ENCODE data around the gene TBX4.
"Not testable (repeated sequence)": the region's sequence is repeated elsewhere in the genome, so short reads cannot be mapped to it uniquely, and the experiment has no call there.

TBX4 gene

DNA sequence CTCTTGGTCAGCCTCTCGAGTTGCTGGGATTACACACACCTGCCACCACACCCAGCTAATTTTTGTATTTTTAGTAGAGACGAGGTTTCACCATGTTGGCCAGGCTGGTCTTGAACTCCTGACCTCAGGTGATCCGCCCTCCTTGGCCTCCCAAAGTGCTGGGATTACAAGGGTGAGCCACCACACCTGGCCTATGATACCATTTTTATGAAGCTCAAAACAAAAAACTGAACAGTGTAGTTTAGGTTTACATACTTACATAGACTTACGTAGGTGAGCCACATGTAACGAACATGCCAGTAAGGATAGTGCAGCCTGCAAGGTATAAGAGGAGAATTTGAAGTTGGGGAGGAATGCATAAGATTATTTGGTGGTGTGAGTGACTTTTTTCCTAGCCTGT lies 57.2 kb downstream of the TBX4 start:
- not testable (repeated sequence) for H3K27me3 ChIP-seq (ENCODE audit: control insufficient read depth in 1 of 2, insufficient read depth in 2 of 2, low read length in 2 of 2); H3K36me3 ChIP-seq (ENCODE audit: control insufficient read depth in 2 of 2, insufficient read depth in 2 of 2, low read length in 2 of 2); H3K4me1 ChIP-seq (ENCODE audit: control insufficient read depth, insufficient read depth, low read length); H3K27ac ChIP-seq (ENCODE audit: low read length); H3K9ac ChIP-seq (ENCODE audit: low read length in 2 of 2); H3K4me3 ChIP-seq (ENCODE audit: low read length in 2 of 2); H3K9me3 ChIP-seq (ENCODE audit: control insufficient read depth in 2 of 2, low read length in 2 of 2)

DNA sequence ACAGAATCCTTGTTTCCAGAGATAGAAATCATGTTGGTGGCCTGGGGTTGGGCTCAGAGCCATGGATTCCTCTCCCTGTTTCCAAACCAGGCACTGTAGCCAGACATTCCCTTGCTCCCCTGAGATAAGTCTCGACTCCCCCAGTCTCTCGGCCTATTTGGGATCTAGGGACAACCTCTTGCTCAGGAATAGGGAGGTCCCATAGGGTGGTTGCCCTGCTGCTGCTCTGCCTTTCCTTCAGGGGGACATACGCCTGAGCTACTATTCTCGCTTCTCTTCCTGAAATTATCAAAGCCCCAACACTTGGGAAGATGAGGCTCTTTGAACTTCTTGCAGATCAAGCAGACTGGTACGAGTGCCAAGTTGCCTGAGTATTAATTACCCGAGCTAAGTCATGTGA lies 58.0 kb downstream of the TBX4 start:
- H3K36me3 ChIP-seq (ENCODE audit: control insufficient read depth in 2 of 2, insufficient read depth in 2 of 2, low read length in 2 of 2): no peaks in the 10 kb centered on the region
- H3K27ac ChIP-seq (ENCODE audit: low read length): no peak overlapping the region
- no peaks in the 10 kb centered on the region for H3K4me1 ChIP-seq (ENCODE audit: control insufficient read depth, insufficient read depth, low read length)
- H3K27me3 ChIP-seq (ENCODE audit: control insufficient read depth in 1 of 2, insufficient read depth in 2 of 2, low read length in 2 of 2): peaks cover 0 to 5% of the 10 kb centered on the region in 2 donors
- H3K9ac ChIP-seq (ENCODE audit: low read length in 2 of 2): no peak overlapping the region
- H3K9me3 ChIP-seq (ENCODE audit: control insufficient read depth in 2 of 2, low read length in 2 of 2): no peaks in the 10 kb centered on the region
- no peak overlapping the region for H3K4me3 ChIP-seq (ENCODE audit: low read length in 2 of 2)

DNA sequence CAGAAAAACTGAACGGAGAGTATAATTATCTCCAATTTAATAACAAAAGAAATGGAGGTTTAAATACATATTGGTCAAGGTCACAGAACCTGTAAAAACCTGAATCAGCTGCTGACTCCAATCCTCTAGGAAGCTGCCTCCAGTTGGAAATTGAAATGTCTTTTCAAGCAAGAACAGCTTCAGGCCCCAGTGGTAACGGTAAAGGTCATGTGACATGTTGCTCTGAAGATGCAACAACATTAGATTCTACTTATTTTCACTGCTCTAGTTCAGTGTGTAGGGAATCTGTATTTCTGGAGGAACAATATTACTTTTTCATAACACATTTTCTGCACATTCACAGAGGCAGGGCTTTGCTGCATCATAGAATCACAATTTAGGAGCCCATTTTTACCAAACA lies 58.8 kb downstream of the TBX4 start:
- H3K9ac ChIP-seq (ENCODE audit: low read length in 2 of 2): no peak overlapping the region
- H3K27me3 ChIP-seq (ENCODE audit: control insufficient read depth in 1 of 2, insufficient read depth in 2 of 2, low read length in 2 of 2): peaks cover 0 to 2% of the 10 kb centered on the region in 2 donors
- H3K9me3 ChIP-seq (ENCODE audit: control insufficient read depth in 2 of 2, low read length in 2 of 2): no peaks in the 10 kb centered on the region
- H3K4me1 ChIP-seq (ENCODE audit: control insufficient read depth, insufficient read depth, low read length): no peaks in the 10 kb centered on the region
- H3K27ac ChIP-seq (ENCODE audit: low read length): no peak overlapping the region
- H3K4me3 ChIP-seq (ENCODE audit: low read length in 2 of 2): no peak overlapping the region
- H3K36me3 ChIP-seq (ENCODE audit: control insufficient read depth in 2 of 2, insufficient read depth in 2 of 2, low read length in 2 of 2): no peaks in the 10 kb centered on the region

DNA sequence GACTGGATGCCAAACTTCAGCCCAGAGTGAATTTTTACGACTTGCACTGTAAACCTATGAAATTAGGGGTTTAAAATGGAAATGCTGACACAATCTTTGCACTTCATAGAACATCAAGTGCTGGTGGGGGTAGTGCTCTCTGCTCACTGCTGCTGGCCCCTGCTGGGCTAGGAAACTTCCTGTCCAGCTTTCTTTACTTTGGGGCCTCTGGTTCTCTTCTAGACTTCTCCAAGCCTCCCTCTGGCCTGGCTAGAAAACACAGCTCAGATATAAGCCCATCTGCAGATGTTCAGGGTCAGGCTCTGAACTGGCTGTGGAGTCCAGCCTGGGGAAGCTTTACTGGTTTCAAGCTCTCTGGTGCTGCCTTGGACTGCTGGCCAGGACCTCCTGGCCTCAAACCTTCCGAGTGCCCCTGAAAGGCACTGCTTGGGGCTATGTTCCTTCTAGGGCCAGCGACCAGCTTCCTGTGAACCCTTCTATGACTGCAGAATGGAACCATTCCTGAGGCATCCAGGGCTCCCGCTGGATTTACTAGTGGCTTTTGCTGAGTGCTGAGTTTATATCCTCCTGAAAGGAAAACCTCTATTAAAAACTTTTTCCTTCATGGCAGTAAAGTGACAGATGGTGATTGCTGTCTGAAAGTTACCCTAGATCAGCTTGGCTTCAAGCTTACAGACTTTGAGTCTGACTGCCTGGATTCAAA lies 59.4 kb downstream of the TBX4 start:
- Histone ChIP-seq H3K36me3 (ENCODE audit: control insufficient read depth in 2 of 2, insufficient read depth in 2 of 2, low read length in 2 of 2) (no peaks in the 10 kb centered on the region), H3K4me3 (ENCODE audit: low read length in 2 of 2) (no peak overlapping the region), H3K9ac (ENCODE audit: low read length in 2 of 2) (no peak overlapping the region), H3K27me3 (ENCODE audit: control insufficient read depth in 1 of 2, insufficient read depth in 2 of 2, low read length in 2 of 2) (no peaks in the 10 kb centered on the region), H3K9me3 (ENCODE audit: control insufficient read depth in 2 of 2, low read length in 2 of 2) (no peaks in the 10 kb centered on the region), H3K27ac (ENCODE audit: low read length) (no peak overlapping the region), H3K4me1 (ENCODE audit: control insufficient read depth, insufficient read depth, low read length) (no peaks in the 10 kb centered on the region)

DNA sequence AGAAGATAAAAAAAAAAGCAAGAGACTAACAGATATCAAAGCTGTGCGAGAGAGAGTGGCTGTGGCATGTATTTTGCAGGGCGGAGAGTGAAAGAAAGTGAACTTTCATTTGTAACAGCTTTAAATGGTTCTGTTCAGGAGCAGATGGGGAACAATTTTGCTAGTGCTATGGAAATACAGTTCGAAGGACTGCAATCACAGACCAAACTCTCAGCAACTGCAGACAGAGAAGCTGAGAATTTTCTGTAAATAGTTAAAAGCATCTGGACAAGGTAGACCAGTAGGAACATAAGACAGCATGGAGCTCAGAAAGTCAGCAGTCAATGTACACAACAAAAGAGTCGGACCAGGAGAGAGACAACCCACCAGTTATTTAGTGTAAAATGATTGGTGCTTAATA lies 62.3 kb downstream of the TBX4 start:
- Histone ChIP-seq H3K36me3 (ENCODE audit: control insufficient read depth in 2 of 2, insufficient read depth in 2 of 2, low read length in 2 of 2) (no peaks in the 10 kb centered on the region), H3K4me3 (ENCODE audit: low read length in 2 of 2) (no peak overlapping the region), H3K9me3 (ENCODE audit: control insufficient read depth in 2 of 2, low read length in 2 of 2) (no peaks in the 10 kb centered on the region), H3K9ac (ENCODE audit: low read length in 2 of 2) (no peak overlapping the region), H3K4me1 (ENCODE audit: control insufficient read depth, insufficient read depth, low read length) (no peaks in the 10 kb centered on the region), H3K27ac (ENCODE audit: low read length) (no peak overlapping the region), H3K27me3 (ENCODE audit: control insufficient read depth in 1 of 2, insufficient read depth in 2 of 2, low read length in 2 of 2) (no peaks in the 10 kb centered on the region)

DNA sequence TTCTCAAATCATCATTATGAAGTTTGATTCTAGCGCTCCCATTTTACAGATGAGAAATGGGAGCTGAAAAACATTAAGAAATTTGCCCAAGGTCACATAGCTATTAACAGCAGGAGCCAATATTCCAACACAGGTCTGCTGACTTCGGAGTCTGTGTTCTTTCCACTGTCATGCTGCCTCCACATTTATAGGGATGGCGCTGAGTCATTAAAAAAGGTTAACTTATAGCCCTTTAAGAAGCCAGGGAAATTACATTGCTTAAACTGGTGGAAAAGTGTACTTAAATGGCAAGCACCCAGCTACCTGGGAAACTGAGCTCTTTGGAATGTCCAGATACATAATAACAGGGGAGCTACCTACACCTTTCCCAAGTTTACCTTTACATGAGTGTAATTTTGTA lies 65.0 kb downstream of the TBX4 start:
- H3K36me3 ChIP-seq (ENCODE audit: control insufficient read depth in 2 of 2, insufficient read depth in 2 of 2, low read length in 2 of 2): no peaks in the 10 kb centered on the region
- H3K9ac ChIP-seq (ENCODE audit: low read length in 2 of 2): no peak overlapping the region
- H3K27me3 ChIP-seq (ENCODE audit: control insufficient read depth in 1 of 2, insufficient read depth in 2 of 2, low read length in 2 of 2): no peaks in the 10 kb centered on the region
- no peak overlapping the region for H3K27ac ChIP-seq (ENCODE audit: low read length)
- no peaks in the 10 kb centered on the region for H3K9me3 ChIP-seq (ENCODE audit: control insufficient read depth in 2 of 2, low read length in 2 of 2)
- H3K4me3 ChIP-seq (ENCODE audit: low read length in 2 of 2): no peak overlapping the region
- no peaks in the 10 kb centered on the region for H3K4me1 ChIP-seq (ENCODE audit: control insufficient read depth, insufficient read depth, low read length)

DNA sequence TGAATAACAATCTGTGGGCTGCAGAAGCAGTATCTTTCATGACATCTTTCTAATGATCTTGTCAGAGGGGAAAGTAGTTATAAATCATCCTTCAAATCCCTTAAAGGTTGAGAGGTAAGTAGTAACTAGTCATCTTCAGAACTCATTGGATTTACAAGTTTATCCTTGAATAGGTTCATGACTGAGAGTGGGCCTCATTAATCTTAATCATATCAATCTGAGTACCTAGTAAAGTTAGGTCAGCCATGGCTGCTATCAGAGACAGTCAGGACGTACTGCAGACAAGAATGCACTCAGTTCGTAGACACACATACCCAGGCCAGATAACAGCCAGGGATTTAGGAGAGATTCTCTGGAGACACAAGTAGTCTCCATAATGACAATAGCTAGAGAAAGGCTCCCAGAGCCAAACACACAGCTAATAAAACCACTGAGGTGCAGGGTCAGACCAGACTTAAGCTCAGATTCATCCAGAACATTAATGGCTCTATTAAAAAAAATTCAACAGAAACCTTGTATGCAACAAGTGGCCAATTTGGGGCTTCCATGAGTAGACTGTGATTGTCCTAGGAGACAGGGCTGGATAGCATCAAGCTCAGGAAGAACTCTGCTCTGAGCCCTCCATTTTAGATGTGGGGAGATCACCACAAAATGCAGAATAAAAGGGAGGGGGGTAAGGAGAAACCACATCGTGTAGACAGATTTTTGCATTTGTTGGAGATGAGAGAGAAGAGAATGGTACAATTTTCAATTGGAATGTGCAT lies 65.8 kb downstream of the TBX4 start:
- Histone ChIP-seq H3K9me3 (ENCODE audit: control insufficient read depth in 2 of 2, low read length in 2 of 2) (no peaks in the 10 kb centered on the region), H3K27me3 (ENCODE audit: control insufficient read depth in 1 of 2, insufficient read depth in 2 of 2, low read length in 2 of 2) (no peaks in the 10 kb centered on the region), H3K4me1 (ENCODE audit: control insufficient read depth, insufficient read depth, low read length) (no peaks in the 10 kb centered on the region), H3K9ac (ENCODE audit: low read length in 2 of 2) (no peak overlapping the region), H3K4me3 (ENCODE audit: low read length in 2 of 2) (no peak overlapping the region), H3K36me3 (ENCODE audit: control insufficient read depth in 2 of 2, insufficient read depth in 2 of 2, low read length in 2 of 2) (no peaks in the 10 kb centered on the region), H3K27ac (ENCODE audit: low read length) (no peak overlapping the region)

DNA sequence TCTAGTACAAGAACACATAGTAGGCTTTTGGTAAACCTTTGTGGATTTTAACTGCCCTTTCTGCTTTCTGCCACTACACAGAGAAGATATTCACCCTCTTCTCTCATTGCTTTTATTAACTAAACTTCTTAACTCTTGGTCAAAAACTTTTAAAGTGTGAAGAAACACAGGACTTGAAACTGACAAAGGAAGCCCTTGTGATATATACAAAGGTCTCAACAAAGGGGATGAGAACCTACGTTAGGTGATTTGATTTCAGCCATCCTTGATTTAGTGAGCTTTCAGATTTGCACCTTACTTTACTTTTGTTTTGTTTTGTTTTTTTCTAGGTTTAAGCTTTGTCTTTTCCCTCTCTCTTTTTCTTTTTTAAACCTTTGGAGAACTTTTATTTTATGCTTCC lies 66.9 kb downstream of the TBX4 start:
- Histone ChIP-seq H3K4me3 (ENCODE audit: low read length in 2 of 2) (no peak overlapping the region), H3K36me3 (ENCODE audit: control insufficient read depth in 2 of 2, insufficient read depth in 2 of 2, low read length in 2 of 2) (no peaks in the 10 kb centered on the region), H3K27me3 (ENCODE audit: control insufficient read depth in 1 of 2, insufficient read depth in 2 of 2, low read length in 2 of 2) (no peaks in the 10 kb centered on the region), H3K9ac (ENCODE audit: low read length in 2 of 2) (no peak overlapping the region), H3K4me1 (ENCODE audit: control insufficient read depth, insufficient read depth, low read length) (no peaks in the 10 kb centered on the region), H3K27ac (ENCODE audit: low read length) (no peak overlapping the region), H3K9me3 (ENCODE audit: control insufficient read depth in 2 of 2, low read length in 2 of 2) (no peaks in the 10 kb centered on the region)

DNA sequence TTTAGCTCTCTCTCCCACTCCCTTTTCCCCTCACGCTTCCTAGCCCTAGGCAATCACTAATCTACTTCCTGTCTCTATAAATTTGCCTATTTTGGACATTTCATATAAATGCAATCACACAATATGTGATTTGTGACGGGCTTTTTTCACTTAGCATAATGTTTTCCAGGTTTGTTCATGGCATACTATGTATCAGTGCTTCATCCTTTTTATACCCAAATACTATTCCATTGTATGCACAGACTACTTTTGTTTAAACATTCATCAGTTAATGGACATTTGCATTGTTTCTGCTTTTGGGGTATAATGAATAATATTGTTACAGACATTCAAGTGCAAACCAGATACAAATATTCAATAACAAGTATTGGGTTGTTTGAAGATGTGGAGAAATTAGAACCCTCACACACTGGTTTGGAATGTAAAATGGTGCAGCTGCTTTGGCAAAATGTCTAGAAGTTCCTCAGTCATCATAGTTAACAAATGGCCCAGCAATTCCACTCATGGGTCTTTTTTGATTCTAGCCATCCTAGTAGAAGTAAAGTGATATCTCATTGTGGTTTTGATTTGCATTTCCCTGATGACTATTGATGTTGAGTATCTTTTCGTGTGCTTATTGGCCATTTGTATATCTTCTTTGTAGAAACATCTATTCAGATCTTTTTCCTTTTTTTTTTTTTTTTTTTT lies 67.7 kb downstream of the TBX4 start:
- Histone ChIP-seq H3K27me3 (ENCODE audit: control insufficient read depth in 1 of 2, insufficient read depth in 2 of 2, low read length in 2 of 2) (no peaks in the 10 kb centered on the region), H3K27ac (ENCODE audit: low read length) (no peak overlapping the region), H3K4me3 (ENCODE audit: low read length in 2 of 2) (no peak overlapping the region), H3K4me1 (ENCODE audit: control insufficient read depth, insufficient read depth, low read length) (no peaks in the 10 kb centered on the region), H3K9me3 (ENCODE audit: control insufficient read depth in 2 of 2, low read length in 2 of 2) (no peaks in the 10 kb centered on the region), H3K9ac (ENCODE audit: low read length in 2 of 2) (no peak overlapping the region), H3K36me3 (ENCODE audit: control insufficient read depth in 2 of 2, insufficient read depth in 2 of 2, low read length in 2 of 2) (no peaks in the 10 kb centered on the region)

DNA sequence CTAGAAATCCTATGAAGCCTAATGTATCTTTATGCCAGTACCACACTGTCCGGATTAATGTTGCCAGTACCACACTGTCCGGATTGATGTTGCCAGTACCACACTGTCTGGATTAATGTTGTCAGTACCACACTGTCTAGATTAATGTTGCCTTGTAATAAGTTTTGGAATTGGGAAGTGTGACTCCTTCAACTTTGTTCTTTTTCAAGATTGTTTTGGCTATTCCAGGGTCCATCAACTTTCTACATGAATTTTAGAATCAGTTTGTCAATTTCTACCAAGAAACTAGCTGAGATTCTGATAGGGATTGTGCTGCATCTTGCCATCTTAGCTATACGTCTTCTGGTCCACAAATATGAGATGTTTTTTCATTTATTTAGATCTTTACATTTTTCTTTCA lies 68.7 kb downstream of the TBX4 start:
- Histone ChIP-seq H3K27ac (ENCODE audit: low read length) (no peak overlapping the region), H3K36me3 (ENCODE audit: control insufficient read depth in 2 of 2, insufficient read depth in 2 of 2, low read length in 2 of 2) (no peaks in the 10 kb centered on the region), H3K4me1 (ENCODE audit: control insufficient read depth, insufficient read depth, low read length) (no peaks in the 10 kb centered on the region), H3K27me3 (ENCODE audit: control insufficient read depth in 1 of 2, insufficient read depth in 2 of 2, low read length in 2 of 2) (no peaks in the 10 kb centered on the region), H3K9ac (ENCODE audit: low read length in 2 of 2) (no peak overlapping the region), H3K9me3 (ENCODE audit: control insufficient read depth in 2 of 2, low read length in 2 of 2) (no peaks in the 10 kb centered on the region), H3K4me3 (ENCODE audit: low read length in 2 of 2) (no peak overlapping the region)

DNA sequence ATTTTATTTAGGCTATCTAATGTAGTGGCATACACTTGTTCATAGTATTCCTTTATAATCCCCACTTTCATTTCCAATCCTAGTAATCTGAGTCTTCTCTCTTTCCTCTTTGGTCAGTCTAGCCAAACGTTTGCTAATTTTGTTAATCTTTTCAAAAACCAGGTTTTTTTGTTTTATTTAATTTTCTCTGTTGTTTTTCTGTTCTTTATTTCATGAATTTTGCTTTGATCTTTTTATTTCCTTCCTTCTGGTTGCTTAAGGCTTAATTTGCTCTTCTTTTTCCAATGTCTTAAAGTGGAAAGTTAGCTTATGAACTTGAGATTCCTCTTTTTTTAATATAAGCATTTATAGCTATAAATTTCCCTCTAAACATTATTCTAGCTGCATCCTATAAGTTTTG lies 69.9 kb downstream of the TBX4 start:
- no peaks in the 10 kb centered on the region for H3K9me3 ChIP-seq (ENCODE audit: control insufficient read depth in 2 of 2, low read length in 2 of 2)
- H3K27me3 ChIP-seq (ENCODE audit: control insufficient read depth in 1 of 2, insufficient read depth in 2 of 2, low read length in 2 of 2): no peaks in the 10 kb centered on the region
- H3K27ac ChIP-seq (ENCODE audit: low read length): no peak overlapping the region
- no peak overlapping the region for H3K4me3 ChIP-seq (ENCODE audit: low read length in 2 of 2)
- H3K4me1 ChIP-seq (ENCODE audit: control insufficient read depth, insufficient read depth, low read length): no peaks in the 10 kb centered on the region
- H3K36me3 ChIP-seq (ENCODE audit: control insufficient read depth in 2 of 2, insufficient read depth in 2 of 2, low read length in 2 of 2): no peaks in the 10 kb centered on the region
- H3K9ac ChIP-seq (ENCODE audit: low read length in 2 of 2): no peak overlapping the region
